Measurements from ENCODE around the gene R3HCC1L.

DNA sequence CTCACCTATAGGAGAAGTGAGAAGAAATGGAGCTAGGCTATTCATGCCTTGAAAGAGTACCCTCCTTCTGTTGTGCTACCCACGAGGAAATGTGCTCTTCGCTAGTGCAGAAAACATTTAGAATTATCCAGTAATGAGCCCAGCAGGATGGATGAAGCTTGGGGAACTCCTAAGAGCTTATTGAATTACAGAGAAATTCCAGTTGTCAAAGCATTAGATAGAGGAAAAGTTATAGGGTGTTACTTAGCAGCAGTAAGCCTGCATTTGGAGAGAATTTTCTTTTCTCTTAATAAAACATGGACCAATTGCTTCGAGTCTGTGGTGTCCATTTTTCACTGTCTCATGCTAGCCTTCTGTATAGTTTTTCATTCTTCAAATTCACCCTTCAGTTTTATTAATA is 5.0 kb downstream of the R3HCC1L start:
- TF ChIP-seq, protein P1, sequence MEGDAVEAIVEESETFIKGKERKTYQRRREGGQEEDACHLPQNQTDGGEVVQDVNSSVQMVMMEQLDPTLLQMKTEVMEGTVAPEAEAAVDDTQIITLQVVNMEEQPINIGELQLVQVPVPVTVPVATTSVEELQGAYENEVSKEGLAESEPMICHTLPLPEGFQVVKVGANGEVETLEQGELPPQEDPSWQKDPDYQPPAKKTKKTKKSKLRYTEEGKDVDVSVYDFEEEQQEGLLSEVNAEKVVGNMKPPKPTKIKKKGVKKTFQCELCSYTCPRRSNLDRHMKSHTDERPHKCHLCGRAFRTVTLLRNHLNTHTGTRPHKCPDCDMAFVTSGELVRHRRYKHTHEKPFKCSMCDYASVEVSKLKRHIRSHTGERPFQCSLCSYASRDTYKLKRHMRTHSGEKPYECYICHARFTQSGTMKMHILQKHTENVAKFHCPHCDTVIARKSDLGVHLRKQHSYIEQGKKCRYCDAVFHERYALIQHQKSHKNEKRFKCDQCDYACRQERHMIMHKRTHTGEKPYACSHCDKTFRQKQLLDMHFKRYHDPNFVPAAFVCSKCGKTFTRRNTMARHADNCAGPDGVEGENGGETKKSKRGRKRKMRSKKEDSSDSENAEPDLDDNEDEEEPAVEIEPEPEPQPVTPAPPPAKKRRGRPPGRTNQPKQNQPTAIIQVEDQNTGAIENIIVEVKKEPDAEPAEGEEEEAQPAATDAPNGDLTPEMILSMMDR (IDR thresholded peaks at IDR 0.05) = no peak
- TF ChIP-seq POLR2A (IDR thresholded peaks at IDR 0.05) = no peak

All from lower leg skin (tissue), 3 donors.